Suprapubic skin (tissue), 4 donors: ENCODE data around the gene PLA2R1. TPM values are rescaled to one million over a fixed set of nuclear protein-coding genes. Genes with fewer than 3 reads are reported as not detected.

Experiments used
- DNase-seq, 2 donors: peaks; one replicate each; pipeline ENCODE4 v3.0.0-alpha.2; 2019; ENCODE audit warnings: low spot score in 2 of 2
- H3K27ac ChIP-seq: fragments of 200-600 bp; sonication (generic); one replicate; pipeline ENCODE4 v1.5.1; 2019
- H3K27me3 ChIP-seq: fragments of 200-600 bp; sonication (generic); one replicate; pipeline ENCODE4 v1.5.1; 2019
- H3K36me3 ChIP-seq: fragments of 200-600 bp; sonication (generic); one replicate; pipeline ENCODE4 v1.5.1; 2019
- H3K4me1 ChIP-seq: fragments of 200-600 bp; sonication (generic); one replicate; pipeline ENCODE4 v1.5.1; 2019
- H3K4me3 ChIP-seq: fragments of 200-600 bp; sonication (generic); one replicate; pipeline ENCODE4 v1.5.1; 2019; ENCODE audit warnings: mild to moderate bottlenecking
- H3K9me3 ChIP-seq: fragments of 200-600 bp; sonication (generic); one replicate; pipeline ENCODE4 v1.5.1; 2019
- CTCF ChIP-seq, 2 donors: fragments of 200-600 bp in 1 of 2; fragments of 450-650 bp in 1 of 2; sonication (generic) in 1 of 2; IDR thresholded peaks; one replicate each; pipeline ENCODE4 v1.5.1; 2016 to 2019; ENCODE audit warnings: antibody characterized with exemption in 2 of 2, mild to moderate bottlenecking in 1 of 2, moderate library complexity in 1 of 2
- EP300 ChIP-seq: sonication (generic); formaldehyde crosslinking; IDR thresholded peaks from one replicate; pipeline ENCODE4 v1.6.1; 2017; ENCODE audit warnings: antibody characterized with exemption
- POLR2A ChIP-seq, 2 donors: fragments of 450-650 bp; IDR thresholded peaks; one replicate each; pipeline ENCODE4 v1.6.1; 2017; ENCODE audit warnings: antibody characterized with exemption in 2 of 2, mild to moderate bottlenecking in 2 of 2, moderate library complexity in 2 of 2
- POLR2AphosphoS5 ChIP-seq, 3 donors: sonication (generic); formaldehyde crosslinking; IDR thresholded peaks; one replicate each; pipeline ENCODE4 v1.6.1; 2017; ENCODE audit warnings: antibody characterized with exemption in 3 of 3
- WGBS: methylation state at CpG from one replicate; pipeline ENCODE4 v1.1.5; 2018; 5-methylcytosine and 5-hydroxymethylcytosine counted together
- total RNA-seq, 4 donors: library from RNA; depleted of rRNA; stranded (reverse); fragments of >200 nt; gene quantifications; one replicate each; pipeline ENCODE4 v1.1.0, GENCODE V29; 2016

PLA2R1 gene
- total RNA-seq, 4 donors from 2014 or later: 31.3 to 68.8 (median 40.8) TPM

GRCh38 chr2:160006475-160006874 lies 55.9 kb downstream of the PLA2R1 start:
- Histone ChIP-seq H3K27ac (no peak overlapping the region), H3K9me3 (no peaks in the 10 kb centered on the region), H3K4me3 (no peak overlapping the region), H3K27me3 (no peaks in the 10 kb centered on the region), H3K4me1 (no peaks in the 10 kb centered on the region), H3K36me3 (peaks cover 46% of the 10 kb centered on the region)
- DNase-seq: no peak
- 69% methylated on average over 2 of the region's 2 CpGs for WGBS
- TF ChIP-seq CTCF (IDR thresholded peaks at IDR 0.05) (no peak), POLR2AphosphoS5 (IDR thresholded peaks at IDR 0.05) (no peak), EP300 (no peak), POLR2A (IDR thresholded peaks at IDR 0.05) (no peak)

- H3K9me3 ChIP-seq: no peaks in the 10 kb centered on the region
- no peak overlapping the region for H3K27ac ChIP-seq
- no peak for DNase-seq
- TF ChIP-seq POLR2AphosphoS5 (IDR thresholded peaks at IDR 0.05) (no peak), POLR2A (IDR thresholded peaks at IDR 0.05) (no peak), EP300 (no peak), CTCF (IDR thresholded peaks at IDR 0.05) (no peak)
- no peaks in the 10 kb centered on the region for H3K27me3 ChIP-seq
- WGBS: 96% methylated on average over 3 of the region's 3 CpGs
- H3K4me3 ChIP-seq: no peak overlapping the region
- H3K36me3 ChIP-seq: peaks cover 40% of the 10 kb centered on the region
- no peaks in the 10 kb centered on the region for H3K4me1 ChIP-seq
Observed at GRCh38 chr2:160005908-160006307, 56.5 kb downstream of the PLA2R1 start.

GRCh38 chr2:160005476-160005875 lies 56.9 kb downstream of the PLA2R1 start:
- Histone ChIP-seq H3K4me1 (no peaks in the 10 kb centered on the region), H3K27me3 (no peaks in the 10 kb centered on the region), H3K9me3 (no peaks in the 10 kb centered on the region), H3K36me3 (peaks cover 36% of the 10 kb centered on the region), H3K4me3 (no peak overlapping the region), H3K27ac (no peak overlapping the region)
- TF ChIP-seq EP300 (no peak), POLR2AphosphoS5 (IDR thresholded peaks at IDR 0.05) (no peak), CTCF (IDR thresholded peaks at IDR 0.05) (no peak), POLR2A (IDR thresholded peaks at IDR 0.05) (no peak)
- 93% methylated on average over 5 of the region's 5 CpGs for WGBS
- no peak for DNase-seq

- H3K4me1 ChIP-seq: peaks cover 6% of the 10 kb centered on the region
- no peak overlapping the region for H3K27ac ChIP-seq
- TF ChIP-seq CTCF (IDR thresholded peaks at IDR 0.05): no peak
- no peak for TF ChIP-seq EP300
- TF ChIP-seq POLR2A (IDR thresholded peaks at IDR 0.05): no peak
- TF ChIP-seq POLR2AphosphoS5 (IDR thresholded peaks at IDR 0.05): no peak
- H3K4me3 ChIP-seq: no peak overlapping the region
- no peaks in the 10 kb centered on the region for H3K27me3 ChIP-seq
- DNase-seq: no peak
- WGBS: 88% methylated on average over 3 of the region's 3 CpGs
- peaks cover 7% of the 10 kb centered on the region for H3K36me3 ChIP-seq
- no peaks in the 10 kb centered on the region for H3K9me3 ChIP-seq
Observed at GRCh38 chr2:159998961-159999360, 63.5 kb downstream of the PLA2R1 start.

- H3K4me1 ChIP-seq: peaks cover 6% of the 10 kb centered on the region
- H3K4me3 ChIP-seq: no peak overlapping the region
- DNase-seq: no peak
- peaks cover 7% of the 10 kb centered on the region for H3K36me3 ChIP-seq
- TF ChIP-seq CTCF (IDR thresholded peaks at IDR 0.05): no peak
- no peak for TF ChIP-seq POLR2AphosphoS5 (IDR thresholded peaks at IDR 0.05)
- TF ChIP-seq EP300: no peak
- TF ChIP-seq POLR2A (IDR thresholded peaks at IDR 0.05): no peak
- H3K27me3 ChIP-seq: no peaks in the 10 kb centered on the region
- WGBS: 92% methylated on average over 2 of the region's 2 CpGs
- H3K27ac ChIP-seq: no peak overlapping the region
- H3K9me3 ChIP-seq: no peaks in the 10 kb centered on the region
Observed at GRCh38 chr2:159998243-159998642, 64.2 kb downstream of the PLA2R1 start.
